SK-N-SH (cell line): Measurements from ENCODE around the gene HEY2. TPM values are rescaled to one million over a fixed set of nuclear protein-coding genes. Genes with fewer than 3 reads are reported as not detected.

Experiments
- CTCF ChIA-PET: fragments of 300-600, 350-600 bp; formaldehyde crosslinking; extraction: SDS; loops from one replicate; lab custom pipeline; 2021; lab: Yijun Ruan, JAX
- POLR2A ChIA-PET: fragments of 350-600 bp; sonication (Branson Sonifier 250); formaldehyde crosslinking; extraction: SDS; loops from one replicate; lab custom pipeline; 2020; ENCODE audit warnings: antibody characterized with exemption, inconsistent platforms; lab: Yijun Ruan, JAX
- DNase-seq: peaks from one replicate; pipeline ENCODE4 v3.0.0; 2012
- H2AFZ ChIP-seq: fragments of 200-600 bp; sonication (generic); 2 replicates; pipeline ENCODE4 v1.8.1; 2016; ENCODE audit warnings: antibody characterized with exemption, mild to moderate bottlenecking, low read depth
- H3F3A ChIP-seq: fragments of 200-600 bp; sonication (generic); replicated peaks from 2 replicates; pipeline ENCODE3; 2016; ENCODE audit warnings: antibody characterized with exemption, mild to moderate bottlenecking; ENCODE audit not compliant: insufficient read depth
- H3K27ac ChIP-seq, 2 experiments: fragments of 200-500 bp in 1 of 2; fragments of 200-600 bp in 1 of 2; sonication (Bioruptor generic) in 1 of 2; sonication (generic), shearing (Covaris generic) in 1 of 2; 2 replicates each; pipeline versions ENCODE4 v1.5.1 to v1.6.1; 2014 to 2016; ENCODE audit warnings: low read depth in 2 of 2, inconsistent platforms in 1 of 2, low read length in 1 of 2, mild to moderate bottlenecking in 1 of 2, mixed read lengths in 1 of 2
- H3K27me3 ChIP-seq: fragments of 200-600 bp; sonication (generic), shearing (Covaris generic); 2 replicates; pipeline ENCODE4 v1.6.1; 2016; ENCODE audit warnings: mixed run types; ENCODE audit not compliant: insufficient read depth
- H3K36me3 ChIP-seq, 2 experiments: fragments of 200-500 bp in 1 of 2; fragments of 200-600 bp in 1 of 2; sonication (Bioruptor generic) in 1 of 2; sonication (generic) in 1 of 2; replicated peaks in 1 of 2; 2 replicates each; pipeline versions ENCODE3 to v1.5.1; 2014 to 2016; ENCODE audit warnings: low read length in 1 of 2, mild to moderate bottlenecking in 1 of 2; ENCODE audit not compliant: insufficient read depth in 2 of 2, control insufficient read depth in 1 of 2
- H3K4me1 ChIP-seq, 2 experiments: fragments of 200-500 bp in 1 of 2; fragments of 200-600 bp in 1 of 2; sonication (Bioruptor generic) in 1 of 2; sonication (generic), shearing (Covaris generic) in 1 of 2; 2 replicates each; pipeline versions ENCODE4 v1.5.1 to v1.6.1; 2014 to 2016; ENCODE audit warnings: low read depth in 1 of 2, low read length in 1 of 2, mixed run types in 1 of 2; ENCODE audit not compliant: insufficient read depth in 2 of 2, control insufficient read depth in 1 of 2
- H3K4me2 ChIP-seq: fragments of 200-600 bp; sonication (generic), shearing (Covaris generic); 2 replicates; pipeline ENCODE4 v1.6.1; 2017; ENCODE audit warnings: mixed run types
- H3K4me3 ChIP-seq, 2 experiments: fragments of 200-500 bp in 1 of 2; fragments of 200-600 bp in 1 of 2; sonication (Bioruptor generic) in 1 of 2; sonication (generic), shearing (Covaris generic) in 1 of 2; 2 replicates each; pipeline versions ENCODE4 v1.5.1 to v1.8.1; 2014 to 2016; ENCODE audit warnings: low read depth in 2 of 2, inconsistent platforms in 1 of 2, low read length in 1 of 2, mild to moderate bottlenecking in 1 of 2, mixed read lengths in 1 of 2, moderate library complexity in 1 of 2
- H3K79me2 ChIP-seq: fragments of 200-600 bp; sonication (generic); 2 replicates; pipeline ENCODE4 v1.8.1; 2017; ENCODE audit warnings: mild to moderate bottlenecking; ENCODE audit not compliant: insufficient read depth
- H3K9ac ChIP-seq: fragments of 200-600 bp; sonication (generic); 2 replicates; pipeline ENCODE4 v1.6.1; 2017; ENCODE audit warnings: mixed run types
- H3K9me2 ChIP-seq: fragments of 200-600 bp; sonication (generic); 2 replicates; pipeline ENCODE4 v1.6.1; 2017; ENCODE audit warnings: mixed run types
- H3K9me3 ChIP-seq: fragments of 200-600 bp; sonication (generic); 2 replicates; pipeline ENCODE4 v1.6.1; 2017; ENCODE audit warnings: mixed run types, mild to moderate bottlenecking, moderate library complexity
- H4K20me1 ChIP-seq: fragments of 200-600 bp; sonication (generic); 2 replicates; pipeline ENCODE4 v1.6.1; 2017; ENCODE audit warnings: mild to moderate bottlenecking, mixed run types; ENCODE audit not compliant: insufficient read depth
- EP300 ChIP-seq, 2 experiments: IDR thresholded peaks; 2 replicates each; pipeline versions ENCODE4 v1.4.0 to v1.6.1; 2012; ENCODE audit warnings: borderline replicate concordance in 1 of 2, low read depth in 1 of 2, low read length in 1 of 2
- GATA2 ChIP-seq: sonication (generic); formaldehyde crosslinking; IDR thresholded peaks from 2 replicates; pipeline ENCODE4 v1.5.0; 2020; ENCODE audit warnings: mild to moderate bottlenecking, missing genetic modification reagents
- MXI1 ChIP-seq: IDR thresholded peaks from 2 replicates; pipeline ENCODE4 v1.6.1; 2012; ENCODE audit warnings: mild to moderate bottlenecking, low read depth, low read length, improper control_type of control experiment
- NFIC ChIP-seq: IDR thresholded peaks from 2 replicates; pipeline ENCODE4 v1.4.0; 2012; ENCODE audit warnings: borderline replicate concordance
- NRF1 ChIP-seq: IDR thresholded peaks from 2 replicates; pipeline ENCODE4 v1.6.1; 2012; ENCODE audit warnings: low read depth, mild to moderate bottlenecking, low read length
- TCF12 ChIP-seq: IDR thresholded peaks from 2 replicates; pipeline ENCODE4 v1.4.0; 2012
- USF1 ChIP-seq: IDR thresholded peaks from 2 replicates; pipeline ENCODE4 v1.4.0; 2012; ENCODE audit warnings: low read depth, borderline replicate concordance
- YY1 ChIP-seq: IDR thresholded peaks from 2 replicates; pipeline ENCODE4 v1.4.0; 2012; ENCODE audit warnings: low read depth, mild to moderate bottlenecking
- polyA plus RNA-seq, 3 experiments: library from polyadenylated mRNA; depleted of rRNA; stranded (reverse); fragments of >200 nt; gene quantifications; 2 replicates each; pipeline ENCODE4 v1.2.3, GENCODE V29; 2012
- TF ChIP-seq, protein P1 (sequence below): IDR thresholded peaks from 2 replicates; pipeline ENCODE4 v1.6.1; 2012; ENCODE audit warnings: mild to moderate bottlenecking, low read depth, low read length, moderate library complexity
- TF ChIP-seq, protein P2 (sequence below): fragments of 150-350 bp; IDR thresholded peaks from 2 replicates; pipeline ENCODE4 v1.6.1; 2017; ENCODE audit warnings: antibody characterized with exemption, low read length, low read depth, borderline replicate concordance

The HEY2 gene
- polyA plus RNA-seq, 1 of the 3 experiments (the other 2 are of a cell fraction): not detected

DNA sequence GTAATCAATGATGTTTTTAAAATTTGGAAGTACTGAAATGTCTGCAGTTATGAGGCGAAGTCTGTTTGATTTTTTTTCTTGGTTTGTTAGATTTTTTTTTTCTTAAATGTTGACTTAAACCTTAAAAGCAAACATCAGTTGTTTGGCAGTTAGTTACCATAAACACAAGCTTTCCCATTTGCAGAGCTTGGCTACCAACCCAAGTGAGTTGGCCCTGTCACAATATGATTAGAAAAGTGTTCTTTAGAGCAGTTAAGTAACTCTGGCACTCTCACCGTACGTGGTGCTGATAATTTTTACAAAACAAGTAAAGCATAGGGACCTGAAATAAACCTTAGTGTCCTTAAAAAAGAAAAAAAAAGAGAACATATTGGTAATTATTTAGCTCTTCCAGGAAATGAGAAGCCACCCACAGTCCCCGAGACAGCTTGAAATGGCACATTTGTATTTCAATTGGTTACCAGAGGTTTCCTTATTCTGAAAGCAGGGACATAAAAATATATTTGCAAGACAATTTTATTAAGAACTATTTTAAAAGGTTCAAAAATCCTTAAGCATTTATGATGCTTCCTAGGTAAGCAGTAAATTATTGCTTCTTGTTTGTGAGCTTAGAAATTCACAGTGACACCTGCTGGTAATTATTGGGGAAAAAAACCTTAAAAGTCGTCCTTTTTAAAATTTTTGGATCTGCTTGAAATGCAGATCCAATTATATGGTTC lies 3.9 kb downstream of the HEY2 start (continued):
- TF ChIP-seq, protein P1, sequence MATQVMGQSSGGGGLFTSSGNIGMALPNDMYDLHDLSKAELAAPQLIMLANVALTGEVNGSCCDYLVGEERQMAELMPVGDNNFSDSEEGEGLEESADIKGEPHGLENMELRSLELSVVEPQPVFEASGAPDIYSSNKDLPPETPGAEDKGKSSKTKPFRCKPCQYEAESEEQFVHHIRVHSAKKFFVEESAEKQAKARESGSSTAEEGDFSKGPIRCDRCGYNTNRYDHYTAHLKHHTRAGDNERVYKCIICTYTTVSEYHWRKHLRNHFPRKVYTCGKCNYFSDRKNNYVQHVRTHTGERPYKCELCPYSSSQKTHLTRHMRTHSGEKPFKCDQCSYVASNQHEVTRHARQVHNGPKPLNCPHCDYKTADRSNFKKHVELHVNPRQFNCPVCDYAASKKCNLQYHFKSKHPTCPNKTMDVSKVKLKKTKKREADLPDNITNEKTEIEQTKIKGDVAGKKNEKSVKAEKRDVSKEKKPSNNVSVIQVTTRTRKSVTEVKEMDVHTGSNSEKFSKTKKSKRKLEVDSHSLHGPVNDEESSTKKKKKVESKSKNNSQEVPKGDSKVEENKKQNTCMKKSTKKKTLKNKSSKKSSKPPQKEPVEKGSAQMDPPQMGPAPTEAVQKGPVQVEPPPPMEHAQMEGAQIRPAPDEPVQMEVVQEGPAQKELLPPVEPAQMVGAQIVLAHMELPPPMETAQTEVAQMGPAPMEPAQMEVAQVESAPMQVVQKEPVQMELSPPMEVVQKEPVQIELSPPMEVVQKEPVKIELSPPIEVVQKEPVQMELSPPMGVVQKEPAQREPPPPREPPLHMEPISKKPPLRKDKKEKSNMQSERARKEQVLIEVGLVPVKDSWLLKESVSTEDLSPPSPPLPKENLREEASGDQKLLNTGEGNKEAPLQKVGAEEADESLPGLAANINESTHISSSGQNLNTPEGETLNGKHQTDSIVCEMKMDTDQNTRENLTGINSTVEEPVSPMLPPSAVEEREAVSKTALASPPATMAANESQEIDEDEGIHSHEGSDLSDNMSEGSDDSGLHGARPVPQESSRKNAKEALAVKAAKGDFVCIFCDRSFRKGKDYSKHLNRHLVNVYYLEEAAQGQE: no peak

DNA sequence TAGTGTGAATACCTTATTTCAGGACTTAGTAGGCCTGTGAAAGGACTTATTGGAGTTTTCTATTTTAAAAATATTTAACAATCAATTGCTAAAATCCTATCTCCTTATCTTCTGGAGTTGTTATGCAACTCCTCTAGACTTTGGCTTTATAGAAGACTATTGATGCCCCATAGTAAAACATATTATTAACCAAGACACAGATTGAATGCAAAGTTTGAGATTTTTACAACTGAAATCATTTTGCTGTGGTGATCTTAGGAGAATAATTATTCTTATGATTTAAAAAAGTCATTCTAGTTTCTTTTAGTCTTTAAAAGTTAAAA lies 4.5 kb downstream of the HEY2 start:
- H3K36me3 ChIP-seq: no peaks in the 10 kb centered on the region
- H3K4me3 ChIP-seq: no peak overlapping the region
- no peaks in the 10 kb centered on the region for H3F3A ChIP-seq
- no peak for DNase-seq
- no peak overlapping the region for H3K9ac ChIP-seq
- H3K9me2 ChIP-seq: no peaks in the 10 kb centered on the region
- TF ChIP-seq, protein P2, sequence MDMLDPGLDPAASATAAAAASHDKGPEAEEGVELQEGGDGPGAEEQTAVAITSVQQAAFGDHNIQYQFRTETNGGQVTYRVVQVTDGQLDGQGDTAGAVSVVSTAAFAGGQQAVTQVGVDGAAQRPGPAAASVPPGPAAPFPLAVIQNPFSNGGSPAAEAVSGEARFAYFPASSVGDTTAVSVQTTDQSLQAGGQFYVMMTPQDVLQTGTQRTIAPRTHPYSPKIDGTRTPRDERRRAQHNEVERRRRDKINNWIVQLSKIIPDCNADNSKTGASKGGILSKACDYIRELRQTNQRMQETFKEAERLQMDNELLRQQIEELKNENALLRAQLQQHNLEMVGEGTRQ: no peak
- TF ChIP-seq MXI1 (no peak), GATA2 (no peak), EP300 (IDR thresholded peaks at IDR 0.05; ENCODE audit: borderline replicate concordance in 1 of 2, low read depth in 1 of 2, low read length in 1 of 2) (no peak), USF1 (no peak), YY1 (no peak), NFIC (no peak), NRF1 (no peak), TCF12 (no peak)
- H2AFZ ChIP-seq: no peak overlapping the region
- H4K20me1 ChIP-seq: no peaks in the 10 kb centered on the region
- ChIA-PET POLR2A (no interaction called here), CTCF (interaction anchor here (0.6 to 10.5 kb wide), 15 partner anchors 9 to 600 kb away, joined by 3 to 278 read pairs (median 4); partner anchors contain the start of genes HDDC2 and TPD52L1)
- H3K27ac ChIP-seq: no peak overlapping the region
- H3K4me1 ChIP-seq: peaks cover 0 to 11% of the 10 kb centered on the region in 2 experiments; a peak in 1 of 4 replicates
- peaks cover 59% of the 10 kb centered on the region for H3K27me3 ChIP-seq
- no peaks in the 10 kb centered on the region for H3K9me3 ChIP-seq
- no peaks in the 10 kb centered on the region for H3K79me2 ChIP-seq
- no peak overlapping the region for H3K4me2 ChIP-seq
